HEK293 (cell line): Measurements from ENCODE around the gene NFATC3.

Experiments
- CTCF ChIA-PET: fragments of 350-600 bp; formaldehyde crosslinking; extraction: SDS; loops from one replicate; lab custom pipeline; 2021; ENCODE audit warnings: antibody characterized with exemption; lab: Yijun Ruan, JAX
- POLR2A ChIA-PET: fragments of 300-600 bp; formaldehyde crosslinking; extraction: SDS; loops from one replicate; lab custom pipeline; 2020; ENCODE audit warnings: antibody characterized with exemption, inconsistent platforms; lab: Yijun Ruan, JAX
- H3K27ac ChIP-seq: fragments of 200-500 bp; sonication (Bioruptor generic); 2 replicates; pipeline ENCODE4 v1.5.1; 2014; ENCODE audit warnings: low read depth, low read length, control low read depth, inconsistent platforms; ENCODE audit errors: extremely low read depth
- H3K36me3 ChIP-seq, 2 experiments: fragments of 200-500 bp in 1 of 2; sonication (Bioruptor generic) in 1 of 2; 1 replicate in 1 of 2; 2 replicates in 1 of 2; pipeline ENCODE4 v1.5.1; 2014 to 2017; ENCODE audit warnings: inconsistent platforms in 2 of 2, low read length in 2 of 2; ENCODE audit not compliant: control insufficient read depth in 2 of 2, insufficient read depth in 1 of 2
- H3K4me1 ChIP-seq: fragments of 200-500 bp; sonication (Bioruptor generic); 2 replicates; pipeline ENCODE4 v1.5.1; 2014; ENCODE audit warnings: mild to moderate bottlenecking, low read length, inconsistent platforms; ENCODE audit not compliant: control insufficient read depth, insufficient read depth
- H3K4me3 ChIP-seq: 2 replicates; pipeline ENCODE4 v1.5.1; 2011; ENCODE audit warnings: low read depth, mild to moderate bottlenecking, control low read depth, low read length, moderate library complexity
- H3K9me3 ChIP-seq: fragments of 200-500 bp; sonication (Bioruptor generic); 2 replicates; pipeline ENCODE4 v1.5.1; 2014; ENCODE audit warnings: low read depth, low read length, inconsistent platforms; ENCODE audit not compliant: control insufficient read depth, insufficient read depth
- GLI2 ChIP-seq: fragments of 450-650 bp; formaldehyde crosslinking; IDR thresholded peaks from 2 replicates; pipeline ENCODE4; 2017; ENCODE audit warnings: missing biosample characterization, missing genetic modification characterization, low read depth, borderline replicate concordance
- MYNN ChIP-seq: fragments of 450-650 bp; formaldehyde crosslinking; IDR thresholded peaks from 2 replicates; pipeline ENCODE4 v1.5.1; 2016; ENCODE audit warnings: missing biosample characterization, missing genetic modification characterization, borderline replicate concordance
- TRIM28 ChIP-seq: IDR thresholded peaks from 2 replicates; pipeline ENCODE4 v1.6.1; 2011; ENCODE audit warnings: low read length, control low read depth, borderline replicate concordance
- ZFHX2 ChIP-seq: fragments of 450-650 bp; formaldehyde crosslinking; conservative IDR thresholded peaks from 2 replicates; pipeline ENCODE4 v1.5.1; 2016; ENCODE audit warnings: missing biosample characterization, missing genetic modification characterization
- ZNF391 ChIP-seq: fragments of 450-650 bp; formaldehyde crosslinking; IDR thresholded peaks from 2 replicates; pipeline ENCODE4 v1.5.1; 2016; ENCODE audit warnings: low read depth, missing biosample characterization, missing genetic modification characterization, borderline replicate concordance
- ZNF426 ChIP-seq: fragments of 450-650 bp; formaldehyde crosslinking; IDR thresholded peaks from 2 replicates; pipeline ENCODE4 v1.5.1; 2017; ENCODE audit warnings: missing biosample characterization, missing genetic modification characterization, mild to moderate bottlenecking, inconsistent platforms, moderate library complexity
- ZNF544 ChIP-seq: fragments of 450-650 bp; formaldehyde crosslinking; IDR thresholded peaks from 2 replicates; pipeline ENCODE4 v1.5.0; 2017; ENCODE audit warnings: missing biosample characterization, missing genetic modification characterization
- ZSCAN30 ChIP-seq: fragments of 450-650 bp; IDR thresholded peaks from 2 replicates; pipeline ENCODE4 v1.5.1; 2018; ENCODE audit warnings: missing biosample characterization, mild to moderate bottlenecking, missing genetic modification characterization, moderate library complexity
- TF ChIP-seq, protein P1 (sequence below): fragments of 450-650 bp; formaldehyde crosslinking; IDR thresholded peaks from 2 replicates; pipeline ENCODE4 v1.5.1; 2016; ENCODE audit warnings: missing biosample characterization, missing genetic modification characterization
- TF ChIP-seq, protein P2 (sequence below): fragments of 450-650 bp; formaldehyde crosslinking; IDR thresholded peaks from 2 replicates; pipeline ENCODE4 v1.5.1; 2016; ENCODE audit warnings: missing biosample characterization, missing genetic modification characterization
- TF ChIP-seq, protein P3 (sequence below): IDR thresholded peaks from 2 replicates; pipeline ENCODE4 v1.6.1; 2011; ENCODE audit warnings: mild to moderate bottlenecking, low read depth, low read length, borderline replicate concordance
- TF ChIP-seq, protein P4 (sequence below): fragments of 450-650 bp; formaldehyde crosslinking; IDR thresholded peaks from 2 replicates; pipeline ENCODE4 v1.5.1; 2017; ENCODE audit warnings: missing biosample characterization, missing genetic modification characterization
- TF ChIP-seq, protein P5 (sequence below): fragments of 450-650 bp; formaldehyde crosslinking; IDR thresholded peaks from 2 replicates; pipeline ENCODE4 v1.5.1; 2016; ENCODE audit warnings: missing biosample characterization, missing genetic modification characterization
- TF ChIP-seq, protein P6 (sequence below): fragments of 450-650 bp; formaldehyde crosslinking; IDR thresholded peaks from 2 replicates; pipeline ENCODE4 v1.5.1; 2016; ENCODE audit warnings: missing biosample characterization, missing genetic modification characterization
- TF ChIP-seq, protein P7 (sequence below): fragments of 450-650 bp; formaldehyde crosslinking; IDR thresholded peaks from 2 replicates; pipeline ENCODE4 v1.5.1; 2016; ENCODE audit warnings: missing biosample characterization, missing genetic modification characterization
- TF ChIP-seq, protein P8 (sequence below): fragments of 450-650 bp; formaldehyde crosslinking; conservative IDR thresholded peaks from 2 replicates; pipeline ENCODE4 v1.5.1; 2016; ENCODE audit warnings: low read depth, missing biosample characterization, missing genetic modification characterization

NFATC3 gene

DNA sequence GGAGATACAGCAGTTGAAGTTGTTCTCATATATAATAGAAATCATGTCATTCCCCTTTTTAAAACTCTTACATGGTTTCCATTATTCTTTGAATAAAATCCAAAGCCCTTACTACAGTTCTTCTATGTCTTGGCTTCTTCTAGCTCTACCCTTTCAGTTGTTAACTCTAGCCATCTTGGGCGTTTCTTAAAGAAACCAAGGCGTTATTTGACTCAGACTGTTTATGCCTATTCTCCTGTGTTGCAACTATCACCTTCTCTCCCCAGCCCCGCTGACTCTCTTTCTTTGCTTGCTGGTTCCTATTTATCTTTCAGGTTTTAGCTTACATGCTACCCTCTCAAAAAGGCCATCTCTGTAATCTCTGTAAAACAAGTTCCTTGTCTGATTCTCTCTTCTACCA is 32.7 kb downstream of the NFATC3 start:
- ChIA-PET CTCF (interaction anchor here (0.6 to 1.8 kb wide), 5 partner anchors 11 to 146 kb away, joined by 3 to 12 read pairs (median 3); no protein-coding TSS in a partner anchor), POLR2A (no interaction called here)
- no peaks in the 10 kb centered on the region for H3K9me3 ChIP-seq
- H3K36me3 ChIP-seq = no peaks in the 10 kb centered on the region
- no peaks in the 10 kb centered on the region for H3K4me1 ChIP-seq
- no peak overlapping the region for H3K27ac ChIP-seq
- no peak overlapping the region for H3K4me3 ChIP-seq
- TF ChIP-seq, protein P1, sequence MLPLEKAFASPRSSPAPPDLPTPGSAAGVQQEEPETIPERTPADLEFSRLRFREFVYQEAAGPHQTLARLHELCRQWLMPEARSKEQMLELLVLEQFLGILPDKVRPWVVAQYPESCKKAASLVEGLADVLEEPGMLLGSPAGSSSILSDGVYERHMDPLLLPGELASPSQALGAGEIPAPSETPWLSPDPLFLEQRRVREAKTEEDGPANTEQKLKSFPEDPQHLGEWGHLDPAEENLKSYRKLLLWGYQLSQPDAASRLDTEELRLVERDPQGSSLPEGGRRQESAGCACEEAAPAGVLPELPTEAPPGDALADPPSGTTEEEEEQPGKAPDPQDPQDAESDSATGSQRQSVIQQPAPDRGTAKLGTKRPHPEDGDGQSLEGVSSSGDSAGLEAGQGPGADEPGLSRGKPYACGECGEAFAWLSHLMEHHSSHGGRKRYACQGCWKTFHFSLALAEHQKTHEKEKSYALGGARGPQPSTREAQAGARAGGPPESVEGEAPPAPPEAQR (tag by site-specific recombination) = no peak
- TF ChIP-seq, protein P2, sequence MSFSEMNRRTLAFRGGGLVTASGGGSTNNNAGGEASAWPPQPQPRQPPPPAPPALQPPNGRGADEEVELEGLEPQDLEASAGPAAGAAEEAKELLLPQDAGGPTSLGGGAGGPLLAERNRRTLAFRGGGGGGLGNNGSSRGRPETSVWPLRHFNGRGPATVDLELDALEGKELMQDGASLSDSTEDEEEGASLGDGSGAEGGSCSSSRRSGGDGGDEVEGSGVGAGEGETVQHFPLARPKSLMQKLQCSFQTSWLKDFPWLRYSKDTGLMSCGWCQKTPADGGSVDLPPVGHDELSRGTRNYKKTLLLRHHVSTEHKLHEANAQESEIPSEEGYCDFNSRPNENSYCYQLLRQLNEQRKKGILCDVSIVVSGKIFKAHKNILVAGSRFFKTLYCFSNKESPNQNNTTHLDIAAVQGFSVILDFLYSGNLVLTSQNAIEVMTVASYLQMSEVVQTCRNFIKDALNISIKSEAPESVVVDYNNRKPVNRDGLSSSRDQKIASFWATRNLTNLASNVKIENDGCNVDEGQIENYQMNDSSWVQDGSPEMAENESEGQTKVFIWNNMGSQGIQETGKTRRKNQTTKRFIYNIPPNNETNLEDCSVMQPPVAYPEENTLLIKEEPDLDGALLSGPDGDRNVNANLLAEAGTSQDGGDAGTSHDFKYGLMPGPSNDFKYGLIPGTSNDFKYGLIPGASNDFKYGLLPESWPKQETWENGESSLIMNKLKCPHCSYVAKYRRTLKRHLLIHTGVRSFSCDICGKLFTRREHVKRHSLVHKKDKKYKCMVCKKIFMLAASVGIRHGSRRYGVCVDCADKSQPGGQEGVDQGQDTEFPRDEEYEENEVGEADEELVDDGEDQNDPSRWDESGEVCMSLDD (tag by site-specific recombination) = no peak
- no peak for TF ChIP-seq ZSCAN30
- no peak for TF ChIP-seq GLI2 (tag by site-specific recombination)
- TF ChIP-seq, protein P3, sequence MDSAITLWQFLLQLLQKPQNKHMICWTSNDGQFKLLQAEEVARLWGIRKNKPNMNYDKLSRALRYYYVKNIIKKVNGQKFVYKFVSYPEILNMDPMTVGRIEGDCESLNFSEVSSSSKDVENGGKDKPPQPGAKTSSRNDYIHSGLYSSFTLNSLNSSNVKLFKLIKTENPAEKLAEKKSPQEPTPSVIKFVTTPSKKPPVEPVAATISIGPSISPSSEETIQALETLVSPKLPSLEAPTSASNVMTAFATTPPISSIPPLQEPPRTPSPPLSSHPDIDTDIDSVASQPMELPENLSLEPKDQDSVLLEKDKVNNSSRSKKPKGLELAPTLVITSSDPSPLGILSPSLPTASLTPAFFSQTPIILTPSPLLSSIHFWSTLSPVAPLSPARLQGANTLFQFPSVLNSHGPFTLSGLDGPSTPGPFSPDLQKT = no peak
- TF ChIP-seq ZNF391 = no peak
- no peak for TF ChIP-seq TRIM28
- TF ChIP-seq, protein P4, sequence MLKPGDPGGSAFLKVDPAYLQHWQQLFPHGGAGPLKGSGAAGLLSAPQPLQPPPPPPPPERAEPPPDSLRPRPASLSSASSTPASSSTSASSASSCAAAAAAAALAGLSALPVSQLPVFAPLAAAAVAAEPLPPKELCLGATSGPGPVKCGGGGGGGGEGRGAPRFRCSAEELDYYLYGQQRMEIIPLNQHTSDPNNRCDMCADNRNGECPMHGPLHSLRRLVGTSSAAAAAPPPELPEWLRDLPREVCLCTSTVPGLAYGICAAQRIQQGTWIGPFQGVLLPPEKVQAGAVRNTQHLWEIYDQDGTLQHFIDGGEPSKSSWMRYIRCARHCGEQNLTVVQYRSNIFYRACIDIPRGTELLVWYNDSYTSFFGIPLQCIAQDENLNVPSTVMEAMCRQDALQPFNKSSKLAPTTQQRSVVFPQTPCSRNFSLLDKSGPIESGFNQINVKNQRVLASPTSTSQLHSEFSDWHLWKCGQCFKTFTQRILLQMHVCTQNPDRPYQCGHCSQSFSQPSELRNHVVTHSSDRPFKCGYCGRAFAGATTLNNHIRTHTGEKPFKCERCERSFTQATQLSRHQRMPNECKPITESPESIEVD (tag by site-specific recombination) = no peak
- TF ChIP-seq, protein P5, sequence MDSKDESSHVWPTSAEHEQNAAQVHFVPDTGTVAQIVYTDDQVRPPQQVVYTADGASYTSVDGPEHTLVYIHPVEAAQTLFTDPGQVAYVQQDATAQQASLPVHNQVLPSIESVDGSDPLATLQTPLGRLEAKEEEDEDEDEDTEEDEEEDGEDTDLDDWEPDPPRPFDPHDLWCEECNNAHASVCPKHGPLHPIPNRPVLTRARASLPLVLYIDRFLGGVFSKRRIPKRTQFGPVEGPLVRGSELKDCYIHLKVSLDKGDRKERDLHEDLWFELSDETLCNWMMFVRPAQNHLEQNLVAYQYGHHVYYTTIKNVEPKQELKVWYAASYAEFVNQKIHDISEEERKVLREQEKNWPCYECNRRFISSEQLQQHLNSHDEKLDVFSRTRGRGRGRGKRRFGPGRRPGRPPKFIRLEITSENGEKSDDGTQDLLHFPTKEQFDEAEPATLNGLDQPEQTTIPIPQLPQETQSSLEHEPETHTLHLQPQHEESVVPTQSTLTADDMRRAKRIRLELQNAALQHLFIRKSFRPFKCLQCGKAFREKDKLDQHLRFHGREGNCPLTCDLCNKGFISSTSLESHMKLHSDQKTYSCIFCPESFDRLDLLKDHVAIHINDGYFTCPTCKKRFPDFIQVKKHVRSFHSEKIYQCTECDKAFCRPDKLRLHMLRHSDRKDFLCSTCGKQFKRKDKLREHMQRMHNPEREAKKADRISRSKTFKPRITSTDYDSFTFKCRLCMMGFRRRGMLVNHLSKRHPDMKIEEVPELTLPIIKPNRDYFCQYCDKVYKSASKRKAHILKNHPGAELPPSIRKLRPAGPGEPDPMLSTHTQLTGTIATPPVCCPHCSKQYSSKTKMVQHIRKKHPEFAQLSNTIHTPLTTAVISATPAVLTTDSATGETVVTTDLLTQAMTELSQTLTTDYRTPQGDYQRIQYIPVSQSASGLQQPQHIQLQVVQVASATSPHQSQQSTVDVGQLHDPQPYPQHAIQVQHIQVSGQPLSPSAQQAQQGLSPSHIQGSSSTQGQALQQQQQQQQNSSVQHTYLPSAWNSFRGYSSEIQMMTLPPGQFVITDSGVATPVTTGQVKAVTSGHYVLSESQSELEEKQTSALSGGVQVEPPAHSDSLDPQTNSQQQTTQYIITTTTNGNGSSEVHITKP (tag by site-specific recombination) = no peak
- TF ChIP-seq, protein P6, sequence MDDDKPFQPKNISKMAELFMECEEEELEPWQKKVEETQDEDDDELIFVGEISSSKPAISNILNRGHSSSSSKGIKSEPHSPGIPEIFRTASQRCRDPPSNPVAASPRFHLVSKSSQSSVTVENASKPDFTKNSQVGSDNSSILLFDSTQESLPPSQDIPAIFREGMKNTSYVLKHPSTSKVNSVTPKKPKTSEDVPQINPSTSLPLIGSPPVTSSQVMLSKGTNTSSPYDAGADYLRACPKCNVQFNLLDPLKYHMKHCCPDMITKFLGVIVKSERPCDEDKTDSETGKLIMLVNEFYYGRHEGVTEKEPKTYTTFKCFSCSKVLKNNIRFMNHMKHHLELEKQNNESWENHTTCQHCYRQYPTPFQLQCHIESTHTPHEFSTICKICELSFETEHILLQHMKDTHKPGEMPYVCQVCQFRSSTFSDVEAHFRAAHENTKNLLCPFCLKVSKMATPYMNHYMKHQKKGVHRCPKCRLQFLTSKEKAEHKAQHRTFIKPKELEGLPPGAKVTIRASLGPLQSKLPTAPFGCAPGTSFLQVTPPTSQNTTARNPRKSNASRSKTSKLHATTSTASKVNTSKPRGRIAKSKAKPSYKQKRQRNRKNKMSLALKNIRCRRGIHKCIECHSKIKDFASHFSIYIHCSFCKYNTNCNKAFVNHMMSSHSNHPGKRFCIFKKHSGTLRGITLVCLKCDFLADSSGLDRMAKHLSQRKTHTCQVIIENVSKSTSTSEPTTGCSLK (tag by site-specific recombination) = no peak
- no peak for TF ChIP-seq ZFHX2 (tag by site-specific recombination)
- TF ChIP-seq MYNN (tag by site-specific recombination) = no peak
- TF ChIP-seq, protein P7, sequence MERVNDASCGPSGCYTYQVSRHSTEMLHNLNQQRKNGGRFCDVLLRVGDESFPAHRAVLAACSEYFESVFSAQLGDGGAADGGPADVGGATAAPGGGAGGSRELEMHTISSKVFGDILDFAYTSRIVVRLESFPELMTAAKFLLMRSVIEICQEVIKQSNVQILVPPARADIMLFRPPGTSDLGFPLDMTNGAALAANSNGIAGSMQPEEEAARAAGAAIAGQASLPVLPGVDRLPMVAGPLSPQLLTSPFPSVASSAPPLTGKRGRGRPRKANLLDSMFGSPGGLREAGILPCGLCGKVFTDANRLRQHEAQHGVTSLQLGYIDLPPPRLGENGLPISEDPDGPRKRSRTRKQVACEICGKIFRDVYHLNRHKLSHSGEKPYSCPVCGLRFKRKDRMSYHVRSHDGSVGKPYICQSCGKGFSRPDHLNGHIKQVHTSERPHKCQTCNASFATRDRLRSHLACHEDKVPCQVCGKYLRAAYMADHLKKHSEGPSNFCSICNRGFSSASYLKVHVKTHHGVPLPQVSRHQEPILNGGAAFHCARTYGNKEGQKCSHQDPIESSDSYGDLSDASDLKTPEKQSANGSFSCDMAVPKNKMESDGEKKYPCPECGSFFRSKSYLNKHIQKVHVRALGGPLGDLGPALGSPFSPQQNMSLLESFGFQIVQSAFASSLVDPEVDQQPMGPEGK (tag by site-specific recombination) = no peak
- TF ChIP-seq, protein P8, sequence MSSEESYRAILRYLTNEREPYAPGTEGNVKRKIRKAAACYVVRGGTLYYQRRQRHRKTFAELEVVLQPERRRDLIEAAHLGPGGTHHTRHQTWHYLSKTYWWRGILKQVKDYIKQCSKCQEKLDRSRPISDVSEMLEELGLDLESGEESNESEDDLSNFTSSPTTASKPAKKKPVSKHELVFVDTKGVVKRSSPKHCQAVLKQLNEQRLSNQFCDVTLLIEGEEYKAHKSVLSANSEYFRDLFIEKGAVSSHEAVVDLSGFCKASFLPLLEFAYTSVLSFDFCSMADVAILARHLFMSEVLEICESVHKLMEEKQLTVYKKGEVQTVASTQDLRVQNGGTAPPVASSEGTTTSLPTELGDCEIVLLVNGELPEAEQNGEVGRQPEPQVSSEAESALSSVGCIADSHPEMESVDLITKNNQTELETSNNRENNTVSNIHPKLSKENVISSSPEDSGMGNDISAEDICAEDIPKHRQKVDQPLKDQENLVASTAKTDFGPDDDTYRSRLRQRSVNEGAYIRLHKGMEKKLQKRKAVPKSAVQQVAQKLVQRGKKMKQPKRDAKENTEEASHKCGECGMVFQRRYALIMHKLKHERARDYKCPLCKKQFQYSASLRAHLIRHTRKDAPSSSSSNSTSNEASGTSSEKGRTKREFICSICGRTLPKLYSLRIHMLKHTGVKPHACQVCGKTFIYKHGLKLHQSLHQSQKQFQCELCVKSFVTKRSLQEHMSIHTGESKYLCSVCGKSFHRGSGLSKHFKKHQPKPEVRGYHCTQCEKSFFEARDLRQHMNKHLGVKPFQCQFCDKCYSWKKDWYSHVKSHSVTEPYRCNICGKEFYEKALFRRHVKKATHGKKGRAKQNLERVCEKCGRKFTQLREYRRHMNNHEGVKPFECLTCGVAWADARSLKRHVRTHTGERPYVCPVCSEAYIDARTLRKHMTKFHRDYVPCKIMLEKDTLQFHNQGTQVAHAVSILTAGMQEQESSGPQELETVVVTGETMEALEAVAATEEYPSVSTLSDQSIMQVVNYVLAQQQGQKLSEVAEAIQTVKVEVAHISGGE (tag by site-specific recombination) = no peak
- TF ChIP-seq ZNF426 = no peak
- no peak for TF ChIP-seq ZNF544 (tag by site-specific recombination)
